HepG2 (cell line): ENCODE measurements around the gene SEMA4A. TPM values are rescaled to one million over a fixed set of nuclear protein-coding genes. Genes with fewer than 3 reads are reported as not detected.

Experiments
- CSRNP1 ChIP-seq: sonication (generic); formaldehyde crosslinking; IDR thresholded peaks from 2 replicates; pipeline ENCODE4 v1.8.1; 2023; ENCODE audit warnings: mild to moderate bottlenecking, missing genetic modification reagents
- DR1 ChIP-seq: sonication (generic); formaldehyde crosslinking; IDR thresholded peaks from 2 replicates; pipeline ENCODE4 v1.8.0; 2021; ENCODE audit warnings: mild to moderate bottlenecking, missing genetic modification reagents, inconsistent platforms
- ETV6 ChIP-seq: sonication (generic); formaldehyde crosslinking; conservative IDR thresholded peaks from 2 replicates; pipeline ENCODE4 v1.4.0; 2020; ENCODE audit warnings: missing genetic modification reagents
- HMGXB3 ChIP-seq: sonication (generic); formaldehyde crosslinking; IDR thresholded peaks from 2 replicates; pipeline ENCODE4 v1.4.0; 2020; ENCODE audit warnings: missing genetic modification reagents, borderline replicate concordance
- HNRNPL ChIP-seq: fragments of 200-400 bp; formaldehyde crosslinking; IDR thresholded peaks from 2 replicates; pipeline ENCODE4 v1.6.1; 2017; ENCODE audit warnings: mild to moderate bottlenecking, low read depth, low read length
- HNRNPLL ChIP-seq: fragments of 200-400 bp; formaldehyde crosslinking; IDR thresholded peaks from 2 replicates; pipeline ENCODE4 v1.6.1; 2017; ENCODE audit warnings: mild to moderate bottlenecking, low read depth, low read length; ENCODE audit not compliant: poor library complexity, severe bottlenecking
- IRF2 ChIP-seq: IDR thresholded peaks from 2 replicates; pipeline ENCODE4 v1.6.1; 2018; ENCODE audit warnings: missing genetic modification reagents, missing compliant biosample characterization
- ISX ChIP-seq: sonication (generic); formaldehyde crosslinking; conservative IDR thresholded peaks from 2 replicates; pipeline ENCODE4 v1.5.0; 2020; ENCODE audit warnings: missing genetic modification reagents
- JUNB ChIP-seq: sonication (generic); formaldehyde crosslinking; IDR thresholded peaks from 2 replicates; pipeline ENCODE4 v1.8.0; 2022; ENCODE audit warnings: missing genetic modification reagents, mild to moderate bottlenecking, borderline replicate concordance
- KDM4B ChIP-seq: sonication (generic); formaldehyde crosslinking; IDR thresholded peaks from 2 replicates; pipeline ENCODE4 v1.4.0; 2020; ENCODE audit warnings: missing genetic modification reagents
- KLF16 ChIP-seq, 2 experiments: sonication (generic) in 1 of 2; formaldehyde crosslinking in 1 of 2; IDR thresholded peaks; 2 replicates each; pipeline versions ENCODE4 v1.6.1 to v1.8.0; 2016 to 2023; ENCODE audit warnings: missing genetic modification reagents in 2 of 2, missing compliant biosample characterization in 1 of 2
- LBX2 ChIP-seq: sonication (generic); formaldehyde crosslinking; IDR thresholded peaks from 2 replicates; pipeline ENCODE4 v1.5.0; 2020; ENCODE audit warnings: missing genetic modification reagents, mild to moderate bottlenecking, borderline replicate concordance
- MZF1 ChIP-seq: sonication (generic); formaldehyde crosslinking; IDR thresholded peaks from 2 replicates; pipeline ENCODE4 v1.8.1; 2023; ENCODE audit warnings: mild to moderate bottlenecking, missing genetic modification reagents, borderline replicate concordance
- PHF21A ChIP-seq: sonication (generic); formaldehyde crosslinking; IDR thresholded peaks from 2 replicates; pipeline ENCODE4 v1.5.0; 2020; ENCODE audit warnings: mild to moderate bottlenecking, missing genetic modification reagents
- SMARCE1 ChIP-seq: fragments of 450-650 bp; IDR thresholded peaks from 2 replicates; pipeline ENCODE4 v1.6.1; 2017; ENCODE audit warnings: borderline replicate concordance
- SRSF4 ChIP-seq: fragments of 200-400 bp; formaldehyde crosslinking; IDR thresholded peaks from one replicate; pipeline ENCODE4 v1.6.1; 2018; ENCODE audit warnings: mild to moderate bottlenecking, low read depth, low read length, moderate library complexity; ENCODE audit not compliant: poor library complexity, severe bottlenecking
- TRIM24 ChIP-seq: sonication (generic); formaldehyde crosslinking; IDR thresholded peaks from 2 replicates; pipeline ENCODE4 v1.8.0; 2022; ENCODE audit warnings: mild to moderate bottlenecking, missing genetic modification reagents
- ZFY ChIP-seq: sonication (generic); formaldehyde crosslinking; IDR thresholded peaks from 2 replicates; pipeline ENCODE4 v1.4.0; 2020; ENCODE audit warnings: missing genetic modification reagents
- ZNF121 ChIP-seq: sonication (generic); formaldehyde crosslinking; IDR thresholded peaks from 2 replicates; pipeline ENCODE4 v1.5.0; 2020; ENCODE audit warnings: mild to moderate bottlenecking, missing genetic modification reagents
- ZNF431 ChIP-seq: sonication (generic); formaldehyde crosslinking; IDR thresholded peaks from 2 replicates; pipeline ENCODE4 v1.9.0; 2022; ENCODE audit warnings: missing genetic modification reagents, low read depth, mild to moderate bottlenecking, borderline replicate concordance
- ZNF564 ChIP-seq: sonication (generic); formaldehyde crosslinking; IDR thresholded peaks from 2 replicates; pipeline ENCODE4 v1.8.1; 2023; ENCODE audit warnings: mild to moderate bottlenecking, missing genetic modification reagents
- ZNF644 ChIP-seq: IDR thresholded peaks from 2 replicates; pipeline ENCODE4 v1.6.1; 2016; ENCODE audit warnings: low read depth
- ZNF780A ChIP-seq: sonication (generic); formaldehyde crosslinking; IDR thresholded peaks from 2 replicates; pipeline ENCODE4 v1.8.0; 2022; ENCODE audit warnings: mild to moderate bottlenecking, missing genetic modification reagents, moderate library complexity
- ZSCAN9 ChIP-seq: IDR thresholded peaks from 2 replicates; pipeline ENCODE4 v1.6.1; 2016; ENCODE audit warnings: borderline replicate concordance
- polyA plus RNA-seq, 8 experiments: library from polyadenylated mRNA; depleted of rRNA in 3 of 8; stranded (reverse) in 7 of 8; unstranded in 1 of 8; fragments of >200 nt; fragmentation: Illumina TruSeq in 4 of 8; extraction: Trizol in 4 of 8; gene quantifications; 2 replicates each; pipeline versions ENCODE4 v1.2.1 to v1.2.3, GENCODE V29; 2011 to 2016; ENCODE audit warnings: low read depth in 4 of 8, missing spikeins in 1 of 8, mixed read lengths in 1 of 8; ENCODE audit not compliant: insufficient read depth in 1 of 8
- total RNA-seq, 5 experiments: library from RNA; depleted of rRNA; stranded (reverse); fragments of >200 nt; fragmentation: Illumina TruSeq; extraction: Trizol; gene quantifications; 2 replicates each; pipeline ENCODE4 v1.2.3, GENCODE V29; 2016; ENCODE audit warnings: low read depth in 1 of 5

SEMA4A gene
- total and polyA plus RNA-seq, 2 of the 13 experiments (the other 11 are each of a cell fraction or from before 2014, with no cell fraction given) = 0.09 to 0.20 TPM

- TF ChIP-seq HMGXB3 (peak; percentile 32; the same call in 1 of the 2 replicates), KDM4B (CRISPR knock-in tag) (0 out of 2 replicates have a peak, but pooled peaks have one; percentile 61), SRSF4 (no peak), TRIM24 (no peak), MZF1 (CRISPR knock-in tag) (no peak), HNRNPLL (peak; percentile 26), ZNF644 (CRISPR knock-in tag) (0 out of 2 replicates have a peak, but pooled peaks have one; percentile 31), ZSCAN9 (CRISPR knock-in tag) (no peak), JUNB (CRISPR knock-in tag) (no peak), LBX2 (CRISPR knock-in tag) (peak; percentile 46; the same call in 1 of the 2 replicates), ZNF431 (CRISPR knock-in tag) (no peak), ZFY (CRISPR knock-in tag) (0 out of 2 replicates have a peak, but pooled peaks have one; percentile 51), SMARCE1 (no peak), IRF2 (peak; percentile 11; the same call in 1 of the 2 replicates), ZNF564 (CRISPR knock-in tag) (0 out of 2 replicates have a peak, but pooled peaks have one; percentile 75), PHF21A (CRISPR knock-in tag) (peak; percentile 55; the same call in 1 of the 2 replicates), ETV6 (CRISPR knock-in tag) (0 out of 2 replicates have a peak, but pooled peaks have one; percentile 33), ZNF121 (CRISPR knock-in tag) (no peak), ISX (CRISPR knock-in tag) (no peak), ZNF780A (no peak), KLF16 (CRISPR knock-in tag; IDR thresholded peaks at IDR 0.05) (peak in 1 of 2 experiments; percentile 57; a peak in 1 of 4 replicates), HNRNPL (peak; percentile 87), CSRNP1 (CRISPR knock-in tag) (no peak), DR1 (CRISPR knock-in tag) (peak; percentile 65; the same call in 1 of the 2 replicates)
Observed at GRCh38 chr1:156114101-156114918, 39.1 kb upstream of the SEMA4A start, which contains the start of gene LMNA (continued).
